ENCODE results near the gene PRKAG2.

PRKAG2 gene

DNA sequence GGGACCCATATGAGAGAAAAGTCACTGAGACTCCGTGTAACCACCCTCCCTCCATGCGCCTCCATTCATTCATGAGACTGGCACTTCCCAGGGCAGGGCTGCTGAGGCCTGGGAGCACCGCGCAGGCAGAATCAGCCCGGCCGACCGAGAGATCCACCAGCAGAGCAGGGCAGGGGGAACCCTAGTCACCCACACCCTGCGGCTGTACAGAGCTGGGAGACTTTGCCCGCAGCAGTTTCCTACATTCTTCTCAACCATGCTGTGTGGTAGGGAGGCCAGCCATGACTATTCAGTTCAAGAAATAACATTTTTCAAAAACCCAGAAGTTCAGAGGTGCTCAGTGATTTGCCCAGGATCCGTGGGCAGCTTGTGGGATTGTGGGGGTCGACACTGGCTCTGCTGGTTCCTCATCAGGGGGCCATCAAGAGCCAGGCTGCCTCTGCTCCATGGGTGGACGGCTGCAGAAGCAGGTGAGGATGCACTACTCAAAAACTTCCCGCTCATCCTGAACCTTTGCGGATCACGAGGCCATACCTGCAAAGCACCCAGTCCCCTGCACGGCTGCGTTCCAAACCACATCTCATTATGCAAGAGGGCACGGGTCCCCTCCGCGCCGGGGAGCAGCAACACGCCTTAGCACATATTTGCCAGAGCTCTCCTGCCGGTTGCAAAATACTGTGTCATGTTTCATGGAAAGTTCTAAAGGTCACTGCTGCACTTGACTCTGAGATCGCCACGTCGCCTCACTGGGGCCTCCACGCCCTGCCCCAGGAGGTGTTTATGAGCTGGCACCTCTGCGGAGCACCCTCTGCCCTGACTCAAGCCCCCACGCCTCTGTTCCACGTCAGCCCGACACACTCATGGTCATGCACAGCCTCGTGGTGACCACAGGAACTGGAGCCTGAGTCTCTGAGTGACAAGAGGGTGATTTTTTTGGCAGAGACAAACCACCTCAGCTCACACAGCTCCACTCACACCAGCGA is 132.0 kb downstream of the PRKAG2 start:
- DNase-seq (ENCODE audit: low read depth), result no peak

DNA sequence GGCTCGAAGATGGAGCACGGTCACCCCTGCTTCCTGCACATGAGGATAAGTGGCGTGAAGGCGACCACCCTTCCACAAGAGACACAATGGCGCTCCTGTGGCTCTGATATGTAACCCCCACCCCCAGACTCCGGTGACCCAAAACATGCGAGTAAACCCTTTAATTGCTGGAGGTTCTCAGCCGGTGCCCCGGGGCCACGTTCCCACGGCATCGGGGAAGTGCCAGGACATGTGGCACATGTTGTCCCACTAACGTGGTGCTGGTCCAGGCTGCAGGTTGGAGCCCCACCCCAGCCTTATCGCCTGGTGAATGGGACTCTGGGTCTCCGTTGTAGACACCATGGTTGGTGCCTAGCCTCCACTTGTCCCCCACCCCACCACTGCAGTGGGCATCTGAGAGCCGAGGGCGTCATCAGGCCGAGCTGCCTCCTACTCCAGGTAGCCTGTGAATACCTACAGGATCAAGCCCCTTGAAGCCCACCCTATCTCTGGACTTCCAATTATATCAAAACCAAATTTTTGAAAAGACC is 132.8 kb downstream of the PRKAG2 start:
- no peak for DNase-seq (ENCODE audit: low read depth)

- DNase-seq (ENCODE audit: low read depth), result no peak
These were observed 133.4 kb downstream of the PRKAG2 start for GRCh38 chr7:151743481-151743983.

DNA sequence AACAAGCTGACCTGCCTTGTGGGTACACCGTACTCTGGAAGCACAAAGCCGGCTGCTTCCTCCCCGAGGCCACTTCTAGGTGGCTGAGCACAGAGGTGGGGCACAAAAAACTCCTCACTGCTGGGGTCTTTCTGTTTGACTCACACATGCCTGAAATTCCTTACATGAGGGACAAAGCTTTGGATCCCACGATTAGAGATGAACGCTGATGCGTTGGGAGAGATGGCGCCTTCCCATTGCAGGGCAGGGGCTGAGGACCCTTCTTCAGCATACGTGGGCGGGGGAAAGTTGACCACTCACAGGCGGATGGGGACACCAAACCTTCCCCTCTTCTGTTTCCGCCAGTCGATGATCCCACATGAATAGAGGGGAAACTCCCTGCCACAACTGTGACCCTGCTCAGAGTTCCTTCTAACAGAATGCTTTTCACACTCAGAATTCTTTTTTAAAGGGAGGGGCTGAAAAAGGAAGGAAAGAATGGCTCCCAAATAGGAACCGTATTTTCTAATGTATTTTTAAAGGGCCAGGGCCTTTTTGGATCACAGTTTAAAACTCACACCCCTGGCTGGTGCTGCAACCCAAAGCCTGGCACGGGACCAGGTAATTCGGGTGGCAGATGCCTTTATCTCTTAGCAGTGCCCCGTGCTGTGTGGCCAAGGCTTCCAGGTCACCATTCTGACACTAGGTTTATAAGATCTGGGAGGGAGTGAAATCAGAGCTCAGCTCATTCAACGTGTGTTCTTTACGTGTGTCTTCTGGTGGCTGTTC is 134.0 kb downstream of the PRKAG2 start:
- no peak for DNase-seq (ENCODE audit: low read depth)

- DNase-seq (ENCODE audit: low read depth), result no peak
These were observed 135.3 kb downstream of the PRKAG2 start for GRCh38 chr7:151741585-151741984.

GRCh38 chr7:151740081-151740851 is 136.6 kb downstream of the PRKAG2 start:
- DNase-seq (ENCODE audit: low read depth), result no peak

GRCh38 chr7:151738925-151739324 is 138.0 kb downstream of the PRKAG2 start:
- no peak for DNase-seq (ENCODE audit: low read depth)

DNA sequence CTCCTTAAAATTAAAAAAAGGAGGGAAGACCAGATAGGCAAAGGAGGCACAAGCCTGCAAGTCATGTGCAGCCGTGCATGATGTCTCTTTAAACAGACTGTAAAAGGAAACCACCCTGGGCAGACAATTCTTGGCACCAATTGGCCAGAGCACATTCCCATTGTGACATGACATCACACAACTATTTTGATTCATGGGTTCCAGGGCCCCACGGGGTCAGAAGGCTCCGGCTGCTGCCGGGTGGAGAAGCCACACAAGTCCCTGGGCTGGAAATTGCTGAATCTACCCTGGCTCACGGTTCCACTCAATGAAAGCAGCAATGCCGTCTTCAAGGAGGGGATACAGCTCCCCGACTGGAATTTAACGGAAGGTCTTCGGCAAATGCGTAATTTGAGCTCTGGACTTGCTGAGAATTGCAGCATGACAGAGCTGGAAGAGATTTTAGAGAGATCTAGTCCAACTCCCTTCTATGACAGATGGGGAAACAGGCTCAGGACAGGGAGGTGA is 140.5 kb downstream of the PRKAG2 start:
- no peak for DNase-seq (ENCODE audit: low read depth)

DNA sequence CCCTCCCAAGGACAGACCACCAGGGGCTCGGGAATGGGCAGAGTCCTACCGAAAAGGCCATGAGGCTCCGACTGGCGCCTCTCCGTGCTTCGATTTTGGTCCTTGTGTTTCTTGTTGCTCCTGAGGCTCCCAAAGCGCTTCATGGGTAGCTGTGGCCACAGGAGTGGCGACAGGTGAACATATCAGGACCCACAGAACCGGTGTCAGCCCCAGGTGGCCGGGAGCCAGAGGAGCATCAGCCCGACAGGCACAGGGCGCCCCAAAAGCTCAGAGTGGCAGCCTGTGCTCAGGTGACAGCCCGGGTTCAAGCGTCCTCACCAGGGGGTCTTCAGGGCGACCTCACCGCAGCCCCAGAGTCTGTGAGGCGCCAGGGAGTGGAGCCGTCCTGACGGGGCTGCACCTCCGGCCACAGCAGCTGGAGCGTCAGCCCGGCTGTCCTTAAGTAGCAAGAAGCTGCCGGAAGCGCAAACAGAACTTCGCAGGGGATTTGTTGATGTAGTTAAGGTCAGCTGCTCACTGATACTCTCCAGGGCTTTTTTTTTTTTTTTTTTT is 141.0 kb downstream of the PRKAG2 start:
- DNase-seq (ENCODE audit: low read depth), result no peak

DNA sequence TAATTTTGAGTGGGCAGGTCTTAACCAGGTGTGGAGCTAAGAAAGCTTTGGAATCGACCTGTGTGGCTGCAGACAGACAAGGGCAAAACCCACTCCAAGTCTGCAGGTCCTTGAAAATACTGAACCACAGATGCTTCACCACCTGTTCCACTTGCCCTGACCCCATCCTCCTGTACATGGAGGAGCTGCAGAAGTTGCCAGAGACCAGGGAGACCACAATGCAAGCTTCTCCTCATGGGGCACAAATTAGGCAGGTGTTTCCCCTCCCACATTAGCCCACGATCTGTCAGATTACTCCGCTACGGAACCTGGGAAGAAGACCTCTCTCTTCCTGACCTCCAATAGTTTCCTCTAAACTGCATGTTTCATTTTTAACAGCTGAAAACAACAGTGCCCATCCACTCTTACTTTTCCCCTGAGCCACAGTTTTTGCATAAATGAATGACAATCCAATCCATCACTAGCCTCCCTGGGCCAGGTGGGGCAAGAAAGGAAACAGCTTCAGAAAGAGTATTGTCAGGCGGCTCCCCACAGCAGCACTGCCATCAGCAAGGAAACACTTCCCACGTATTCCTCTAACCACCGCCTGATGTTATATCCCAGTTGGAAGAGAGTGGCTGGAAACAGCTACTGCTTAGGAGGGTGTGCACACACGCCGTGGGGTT is 141.6 kb downstream of the PRKAG2 start:
- no peak for DNase-seq (ENCODE audit: low read depth)

GRCh38 chr7:151732834-151733592 is 143.9 kb downstream of the PRKAG2 start:
- DNase-seq (ENCODE audit: low read depth), result no peak

DNA sequence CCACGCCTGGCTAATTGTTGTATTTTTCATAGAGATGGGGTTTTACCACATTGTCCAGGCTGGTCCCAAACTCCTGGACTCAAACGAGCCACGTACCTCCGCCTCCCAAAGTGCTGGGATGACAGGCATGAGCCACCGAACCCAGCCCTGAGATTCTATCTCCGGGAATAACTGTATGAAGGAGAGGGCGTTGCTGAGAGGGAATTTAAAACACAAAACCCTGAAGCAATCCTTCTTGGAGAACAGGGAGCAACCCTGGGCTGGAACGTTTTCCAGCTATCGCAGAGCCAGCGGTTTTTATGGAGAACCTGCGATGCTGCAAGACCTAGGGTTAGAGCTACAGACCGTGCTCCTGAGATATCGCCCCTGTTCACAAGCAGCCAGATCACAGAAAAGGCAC is 144.6 kb downstream of the PRKAG2 start:
- no peak for DNase-seq (ENCODE audit: low read depth)

DNA sequence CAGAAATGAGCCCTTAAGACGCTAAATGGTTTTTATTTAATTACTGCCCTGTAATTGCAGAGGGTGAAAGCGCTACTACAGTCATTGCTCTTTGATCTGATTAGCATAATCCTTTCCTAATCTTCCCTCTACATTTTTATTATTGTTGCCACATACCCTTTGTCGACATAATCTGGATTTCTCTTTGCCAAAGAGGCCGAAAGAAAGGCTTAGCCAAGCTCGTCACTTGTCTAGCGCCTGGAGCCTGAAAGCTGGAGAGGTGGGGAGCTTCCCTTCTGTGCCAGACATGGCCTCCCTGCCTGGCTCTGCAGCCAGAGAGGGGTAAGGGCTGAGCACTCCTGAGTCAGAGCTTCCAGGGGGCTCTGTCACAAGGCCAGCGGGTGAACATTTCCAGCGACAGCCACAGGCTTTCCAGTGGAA is 145.9 kb downstream of the PRKAG2 start:
- DNase-seq (ENCODE audit: low read depth), result no peak

- DNase-seq (ENCODE audit: low read depth), result no peak
These were observed 146.3 kb downstream of the PRKAG2 start for GRCh38 chr7:151730591-151730990.

DNA sequence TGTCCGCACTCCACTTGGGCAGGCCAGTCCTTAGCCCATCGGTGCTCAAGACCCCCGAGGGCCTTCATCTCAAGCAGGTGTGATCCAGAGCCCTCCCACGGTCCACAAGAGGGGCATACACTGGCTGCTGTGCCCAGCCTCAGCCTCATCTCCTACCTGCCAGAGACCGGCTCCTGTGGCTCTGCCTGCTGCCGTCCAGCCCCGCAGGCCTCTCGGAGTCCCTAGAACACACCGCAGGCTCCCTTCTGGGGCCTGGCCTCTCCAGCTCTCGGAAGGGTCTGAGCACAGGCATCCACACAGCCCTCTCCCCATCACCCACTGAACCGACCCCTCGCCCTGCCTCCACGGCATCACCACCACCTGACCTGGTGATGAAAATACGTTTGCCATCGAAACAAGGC is 147.4 kb downstream of the PRKAG2 start:
- no peak for DNase-seq (ENCODE audit: low read depth)

DNA sequence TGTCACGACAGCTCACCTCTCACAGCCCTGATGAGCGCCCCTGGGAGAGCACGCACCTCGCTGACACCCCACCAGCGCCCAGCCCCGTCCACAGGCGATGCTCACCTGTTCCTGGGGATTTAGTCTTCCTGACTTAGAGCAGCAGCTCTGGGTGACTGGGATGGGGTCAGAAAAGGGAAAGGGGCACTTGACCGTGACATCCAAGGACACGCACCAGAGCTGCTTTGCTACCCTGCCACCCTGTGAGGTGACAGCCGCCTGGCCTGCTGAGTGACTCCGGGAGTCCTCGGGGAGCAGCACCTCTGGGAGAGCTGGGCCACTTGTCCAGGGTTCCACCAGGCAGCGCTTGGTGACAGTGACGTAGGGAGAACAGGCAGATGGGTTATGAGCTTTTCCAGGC is 148.2 kb downstream of the PRKAG2 start:
- DNase-seq (ENCODE audit: low read depth), result no peak

DNA sequence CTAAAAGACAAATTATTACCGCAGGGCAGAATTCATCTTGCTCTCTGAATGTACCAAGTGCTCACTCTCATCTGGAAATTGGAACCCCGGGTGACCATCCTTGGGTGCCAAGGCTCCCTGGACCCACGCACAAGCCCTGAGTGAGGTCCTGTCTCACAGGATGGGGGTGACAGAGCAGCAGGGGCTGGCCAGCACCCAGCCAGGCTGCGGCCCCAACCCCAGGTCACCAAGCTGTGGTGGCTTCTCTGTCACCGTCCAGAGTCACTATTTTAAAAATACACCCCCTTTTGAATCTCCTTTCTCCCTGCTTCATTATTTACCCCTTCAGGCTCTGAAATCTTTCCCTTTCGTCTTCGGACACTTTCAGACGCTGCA is 148.6 kb downstream of the PRKAG2 start:
- no peak for DNase-seq (ENCODE audit: low read depth)

DNA sequence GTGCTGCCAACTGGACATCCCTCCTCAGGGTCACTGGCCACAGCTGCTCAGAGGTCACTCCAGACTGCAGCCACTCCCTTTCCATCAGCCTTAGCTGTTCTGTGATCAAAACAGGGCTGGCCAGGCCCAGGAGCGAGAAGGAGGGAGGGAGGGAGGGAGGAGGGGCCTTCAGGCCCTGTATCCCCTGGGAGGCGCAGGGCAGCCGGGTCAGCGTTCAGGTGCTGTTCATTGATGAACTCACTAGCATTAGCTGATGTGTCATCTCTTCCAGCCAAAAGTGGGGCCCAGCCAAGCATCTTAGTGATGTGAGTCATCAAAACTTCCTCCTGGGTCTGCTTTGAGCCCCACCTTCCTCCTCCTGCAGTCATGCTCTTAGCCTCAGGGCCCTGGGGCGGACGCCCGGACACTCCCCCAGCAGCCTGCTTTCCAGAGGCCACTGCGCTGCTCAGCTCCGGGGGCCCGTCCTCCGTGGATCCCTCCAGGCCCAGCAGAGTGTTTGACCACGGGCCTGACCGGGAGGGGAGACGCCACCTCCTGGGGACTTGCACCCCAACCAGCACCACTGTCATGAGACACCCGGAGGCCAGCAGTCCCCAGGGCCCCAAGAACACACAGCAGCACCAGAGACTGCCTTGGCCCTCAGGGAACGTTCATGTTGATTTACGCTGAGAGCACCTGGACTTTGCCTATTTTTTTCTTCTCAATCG is 149.2 kb downstream of the PRKAG2 start:
- DNase-seq (ENCODE audit: low read depth), result peak; percentile 50
